Stimulated activated CD8-positive, alpha-beta memory T cell treated with anti-CD3 and anti-CD28 coated beads, Interleukin-7, amount 100 ng/mL, for 4 hours (primary cell): ENCODE measurements around the gene PNMA8C.
"Not testable (repeated sequence)": the region's sequence is repeated elsewhere in the genome, so short reads cannot be mapped to it uniquely, and the experiment has no call there.

Source experiments
- DNase-seq, 2 donors: peaks; one replicate each; pipeline ENCODE4 v3.0.0-alpha.2; 2020; ENCODE audit warnings: low read depth in 2 of 2

Gene PNMA8C

DNA sequence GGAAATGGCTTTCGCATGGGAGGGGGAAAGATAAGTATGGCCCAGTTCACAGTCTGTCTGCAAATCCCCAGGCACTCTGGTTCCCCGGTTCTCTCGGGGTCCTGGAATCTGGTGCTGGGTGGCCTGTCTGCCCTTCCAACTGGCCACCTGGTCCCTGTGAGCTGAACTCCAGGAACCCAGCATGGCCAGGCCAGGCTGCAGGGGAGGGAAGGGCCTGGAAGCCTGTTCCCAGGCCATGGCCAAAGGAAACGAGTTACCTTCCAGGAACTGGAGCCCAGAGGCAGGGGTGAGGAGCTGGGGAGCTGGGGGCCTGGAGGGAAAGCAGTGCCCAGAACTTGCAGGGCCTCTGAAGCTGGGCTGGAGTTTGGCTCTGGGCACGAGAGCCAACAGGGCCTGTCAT is 19.1 kb upstream of the PNMA8C start:
- no peak for DNase-seq

DNA sequence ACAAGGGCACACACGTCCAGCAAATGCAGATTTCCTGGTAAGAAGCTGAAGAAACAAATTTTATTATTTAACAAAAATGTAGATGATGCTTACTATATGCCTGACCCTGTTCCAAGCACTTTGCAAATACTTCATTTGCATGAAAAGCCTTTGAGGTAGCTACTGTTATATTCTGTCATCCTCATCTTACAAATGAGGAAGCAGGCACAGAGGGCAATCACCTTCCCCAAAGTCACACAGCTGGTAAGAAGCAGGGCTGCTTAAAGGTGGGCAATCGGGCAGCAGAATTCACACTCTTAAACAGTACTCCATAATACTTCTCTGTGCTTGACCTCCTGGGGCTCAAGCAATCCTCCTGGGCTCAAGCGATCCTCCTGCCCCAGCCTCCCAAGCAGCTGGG is 18.3 kb upstream of the PNMA8C start:
- DNase-seq = no peak

DNA sequence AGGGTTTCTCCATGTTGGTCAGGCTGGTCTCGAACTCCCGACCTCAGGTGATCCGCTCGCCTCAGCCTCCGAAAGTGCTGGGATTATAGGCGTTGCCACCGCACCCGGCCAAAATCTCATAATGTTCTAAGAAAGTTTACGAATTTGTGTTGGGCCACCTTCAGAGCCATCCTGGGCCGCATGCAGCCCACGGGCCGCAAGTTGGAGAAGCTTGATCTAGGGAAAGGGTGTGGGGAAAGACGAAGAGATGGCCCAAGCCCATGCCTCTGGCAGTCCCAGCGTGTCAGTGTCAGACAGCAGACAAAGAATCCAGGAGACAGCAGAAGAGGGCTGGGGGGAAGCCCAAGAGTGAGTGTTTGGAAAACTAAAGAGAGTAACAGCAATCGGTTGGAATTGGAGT is 17.3 kb upstream of the PNMA8C start:
- DNase-seq = no peak

DNA sequence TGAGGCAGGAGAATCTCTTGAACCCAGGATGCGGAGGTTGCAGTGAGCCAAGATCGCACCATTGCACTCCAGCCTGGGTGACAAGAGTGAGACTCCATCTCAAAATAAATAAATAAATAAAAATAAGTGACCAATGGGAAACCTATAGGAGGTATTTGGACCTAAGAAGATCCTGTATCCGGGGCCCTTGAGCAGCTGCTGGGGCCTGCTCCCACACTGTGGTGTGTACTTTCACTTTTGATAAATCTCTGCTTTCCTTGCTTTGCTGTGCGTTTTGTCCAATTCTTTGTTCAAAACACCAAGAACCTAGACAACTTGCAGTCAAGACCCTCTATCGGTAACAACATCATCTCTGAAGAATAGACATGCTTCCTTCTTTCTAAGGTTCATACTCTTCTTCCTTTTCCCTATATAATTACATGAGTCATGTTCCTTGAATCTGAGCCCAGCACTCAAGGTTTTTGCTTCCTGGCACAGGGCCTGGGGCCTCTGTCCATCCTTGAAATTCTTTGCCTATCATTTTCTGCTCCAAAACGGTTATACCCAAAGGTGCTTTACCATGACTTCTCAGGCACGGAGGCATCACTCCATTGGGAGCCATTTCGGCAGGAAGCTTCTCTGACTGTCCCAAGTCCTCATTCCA is 14.2 kb upstream of the PNMA8C start:
- DNase-seq = no peak

DNA sequence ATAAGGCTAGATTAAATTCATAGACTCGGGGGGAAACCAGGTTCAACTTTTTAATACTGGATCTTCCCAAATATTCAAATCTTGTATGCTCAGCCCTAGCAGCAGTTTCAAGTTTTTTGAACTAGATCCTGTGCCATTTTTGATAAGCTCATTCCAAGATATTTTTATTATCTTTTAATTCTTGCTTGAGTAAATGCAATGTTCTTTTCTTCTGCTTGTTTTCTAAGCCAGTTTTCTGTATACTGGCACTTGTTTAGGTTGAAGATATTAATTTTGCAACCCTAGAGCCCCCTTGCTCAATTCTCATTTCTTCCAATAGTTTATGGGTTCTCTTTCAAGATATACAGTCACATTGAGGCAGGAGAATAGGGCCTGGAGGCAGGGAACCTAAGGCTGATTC is 13.1 kb upstream of the PNMA8C start:
- DNase-seq = no peak

DNA sequence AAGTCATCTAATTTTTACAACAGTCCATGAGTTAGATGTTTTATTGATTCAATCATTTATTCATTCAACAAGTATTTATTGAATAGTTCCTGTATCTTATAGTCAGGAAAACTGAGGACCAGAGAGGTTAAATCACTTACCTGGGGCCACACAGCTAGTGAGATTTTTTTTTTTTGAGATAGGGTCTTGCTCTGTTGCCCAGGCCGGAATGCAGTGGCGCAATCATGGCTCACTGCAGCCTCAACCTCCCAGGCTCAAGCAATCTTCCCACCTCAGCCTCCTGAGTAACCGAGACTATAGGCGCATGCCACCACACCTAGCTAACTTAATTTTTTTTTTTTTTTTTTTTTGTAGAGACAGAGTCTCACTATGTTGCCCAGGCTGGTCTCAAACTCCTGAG is 7.0 kb upstream of the PNMA8C start:
- DNase-seq = not testable (repeated sequence)

DNA sequence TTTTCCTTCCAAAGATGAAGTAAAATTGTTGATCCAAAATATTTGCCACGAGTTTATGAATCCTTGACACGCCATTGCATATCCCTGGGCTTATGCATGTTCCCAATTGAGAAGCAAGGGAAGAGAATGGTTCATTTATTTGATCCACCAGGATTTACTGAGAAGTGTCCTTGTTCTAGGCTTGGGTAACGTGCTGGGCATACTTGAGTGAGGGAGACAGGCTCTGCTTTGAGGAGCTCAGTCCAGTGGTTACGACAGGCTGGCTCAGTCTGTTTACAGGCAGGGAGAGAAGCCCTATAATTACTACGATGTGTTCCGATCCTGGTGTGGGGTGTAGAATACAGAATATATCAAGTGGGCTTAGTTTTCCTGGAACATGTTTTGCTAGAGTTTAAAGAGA is 6.3 kb upstream of the PNMA8C start:
- no peak for DNase-seq

DNA sequence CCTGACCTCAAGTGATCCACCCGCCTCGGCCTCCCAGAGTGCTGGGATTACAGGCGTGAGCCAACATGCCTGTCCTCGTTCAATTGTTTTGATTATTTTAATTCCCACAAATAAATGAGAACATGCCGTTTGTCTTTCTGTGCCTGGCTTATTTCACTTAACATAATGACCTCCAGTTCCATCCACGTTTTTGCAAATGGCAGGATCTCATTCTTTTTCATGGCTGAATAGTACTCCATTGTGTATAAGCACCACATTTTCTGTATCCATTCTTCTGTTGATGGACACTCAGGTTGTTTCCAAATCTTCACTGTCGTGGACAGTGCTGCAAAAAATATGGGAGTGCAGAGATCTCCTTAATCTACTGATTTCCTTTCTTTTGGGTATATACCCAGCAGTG is 4.7 kb upstream of the PNMA8C start:
- not testable (repeated sequence) for DNase-seq

DNA sequence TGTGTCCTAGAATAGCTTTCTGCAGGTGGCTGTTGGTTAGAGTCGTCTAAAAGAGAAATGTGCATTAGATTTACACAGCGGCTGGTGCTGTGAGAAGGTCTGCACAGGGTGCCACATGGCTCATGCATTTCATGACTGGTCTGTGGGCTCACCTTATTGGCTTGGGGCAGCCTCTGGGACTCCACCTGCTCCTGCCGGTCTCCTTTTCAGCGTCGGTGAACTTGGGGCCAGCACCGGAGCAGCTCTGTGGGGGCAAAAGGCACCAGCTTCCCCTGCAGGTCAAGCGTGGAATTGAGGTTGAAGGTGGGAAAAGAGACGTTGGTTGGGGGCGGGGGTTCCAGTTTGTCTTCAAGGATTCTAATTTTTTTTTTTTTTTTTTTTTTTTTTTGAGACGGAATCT is 3.1 kb upstream of the PNMA8C start:
- DNase-seq = no peak

DNA sequence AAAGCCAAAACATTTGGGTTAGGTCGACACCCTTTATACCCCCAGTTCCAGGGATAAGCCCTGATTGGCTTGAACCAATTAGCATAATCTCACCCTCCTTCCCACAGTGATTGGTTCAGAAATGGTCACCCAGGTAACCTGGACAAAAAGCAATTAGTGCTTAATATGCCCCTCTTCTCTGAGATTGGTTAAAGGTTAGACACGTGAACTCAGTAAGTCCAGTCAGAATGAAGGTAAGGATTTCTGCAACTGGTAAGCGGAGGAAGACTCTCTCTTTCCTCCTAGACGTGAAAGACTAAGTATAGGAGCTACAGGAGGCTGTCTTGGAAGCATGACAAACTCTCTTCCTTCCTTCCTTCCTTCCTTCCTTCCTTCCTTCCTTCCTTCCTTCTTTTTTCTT is 1.3 kb upstream of the PNMA8C start:
- DNase-seq = no peak

DNA sequence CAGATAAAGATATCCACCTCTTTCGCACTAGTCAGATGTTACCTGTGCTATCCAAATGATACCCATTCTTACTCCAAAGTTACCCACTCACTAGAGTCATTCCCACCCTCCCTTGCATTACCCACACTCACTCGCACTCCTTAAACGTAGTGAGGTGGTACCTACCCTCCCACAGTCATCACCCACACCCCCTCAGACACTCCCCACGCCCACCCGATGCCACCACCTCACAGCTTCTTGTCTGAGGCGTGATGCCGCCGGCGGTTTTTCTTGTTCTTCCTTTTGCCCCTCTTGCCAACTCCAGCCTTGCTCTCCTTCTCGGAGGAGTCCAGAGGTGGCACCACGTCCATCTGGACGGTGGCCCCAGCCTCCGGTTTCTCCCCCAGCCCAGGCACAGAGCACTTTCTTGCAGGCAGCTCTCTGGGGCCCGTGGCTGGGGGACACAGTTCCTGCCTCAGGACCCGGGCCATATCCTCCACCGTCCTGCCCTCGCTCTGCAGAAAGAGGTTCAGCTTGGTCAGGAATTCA is 1.2 kb downstream of the PNMA8C start:
- no peak for DNase-seq

DNA sequence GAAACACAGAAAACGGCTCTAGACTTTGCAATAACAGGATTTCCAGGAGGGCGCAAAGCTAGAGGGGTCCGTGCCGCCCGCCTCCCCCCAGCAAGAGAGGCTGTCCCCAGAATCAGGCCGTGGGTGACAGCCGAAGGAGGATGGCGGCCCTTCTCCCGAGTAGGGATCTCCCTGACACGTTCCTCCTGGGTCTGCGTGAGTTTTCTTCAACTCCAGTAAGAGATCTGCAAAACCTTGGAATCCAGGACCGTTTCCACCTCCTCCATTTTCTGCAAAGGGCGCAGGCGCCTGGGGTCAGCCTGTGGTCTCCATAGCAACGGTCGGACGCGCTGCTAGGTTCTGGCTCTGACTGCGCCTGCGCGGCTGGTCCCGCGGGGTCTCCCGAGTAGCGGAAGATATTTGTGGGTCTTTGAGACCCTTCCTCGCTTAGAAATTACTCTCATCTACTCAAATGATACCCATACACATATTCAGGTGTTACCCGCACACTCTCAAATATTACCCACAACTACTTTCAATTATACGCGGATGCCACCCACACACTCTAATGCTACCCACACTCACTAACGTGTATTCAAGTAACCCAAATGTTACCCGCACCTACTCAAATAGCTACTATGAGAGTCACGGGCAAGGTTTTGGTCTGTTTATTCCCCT is 2.1 kb downstream of the PNMA8C start:
- DNase-seq = no peak

DNA sequence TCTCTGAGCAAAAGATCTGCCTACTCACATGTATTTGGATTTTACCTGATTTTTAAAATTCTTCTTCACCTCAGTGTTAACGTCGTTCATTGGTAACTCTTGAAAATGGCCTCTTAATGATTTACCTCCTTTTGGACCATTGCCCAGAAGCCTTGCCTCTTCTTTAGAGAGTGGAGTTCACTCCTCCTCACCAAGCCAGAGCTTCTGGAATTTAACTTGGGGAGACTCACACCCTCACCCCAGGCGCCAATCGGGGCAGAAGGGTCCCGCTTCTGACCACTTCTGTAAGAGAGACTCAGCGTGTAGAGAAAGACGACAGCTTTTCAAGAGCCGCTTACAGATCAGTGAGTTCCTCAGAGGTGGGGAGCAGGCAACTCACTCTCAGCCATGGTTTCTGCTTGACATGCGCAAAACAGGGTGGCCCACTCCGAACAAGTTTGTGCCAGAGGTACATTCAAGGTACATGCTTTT is 2.7 kb downstream of the PNMA8C start:
- no peak for DNase-seq

DNA sequence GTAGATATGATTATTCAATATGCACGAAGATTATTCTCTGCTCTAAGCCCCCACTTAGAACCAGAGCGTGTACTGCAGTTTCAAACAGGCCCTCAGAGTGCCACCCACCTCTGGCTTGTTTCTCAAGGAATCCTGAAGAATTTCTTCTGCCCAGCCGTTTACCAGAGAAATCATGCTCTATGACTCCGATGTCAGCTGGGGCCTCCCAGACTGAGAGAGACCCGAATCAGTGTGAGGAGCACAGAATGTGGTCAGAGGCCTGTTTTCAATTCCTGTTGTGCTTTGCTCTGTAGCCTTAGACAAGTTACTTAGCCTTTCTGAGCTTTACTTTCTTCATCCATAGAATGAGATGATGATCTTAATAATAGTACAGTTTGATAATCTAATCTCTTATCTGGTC is 5.5 kb downstream of the PNMA8C start:
- DNase-seq = no peak

DNA sequence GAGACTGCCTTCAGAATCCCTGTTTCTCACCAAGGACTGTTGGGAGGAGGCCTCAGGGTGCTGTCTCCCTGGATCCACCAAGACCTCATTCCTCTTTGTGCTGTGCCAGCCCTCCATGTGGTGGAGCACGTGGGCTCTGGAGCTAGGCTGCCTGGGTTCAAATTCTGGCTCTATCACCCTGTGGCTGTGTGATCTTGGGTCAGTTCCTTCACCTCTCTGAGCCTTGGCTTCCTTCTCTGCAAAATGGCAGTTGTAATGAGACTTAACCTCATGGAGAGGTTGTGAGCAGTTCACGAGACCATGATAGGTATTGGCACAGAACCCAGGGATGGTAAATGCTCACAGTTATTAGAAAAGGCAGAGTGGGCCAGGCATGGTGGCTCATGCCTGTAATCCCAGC is 6.4 kb downstream of the PNMA8C start:
- no peak for DNase-seq

DNA sequence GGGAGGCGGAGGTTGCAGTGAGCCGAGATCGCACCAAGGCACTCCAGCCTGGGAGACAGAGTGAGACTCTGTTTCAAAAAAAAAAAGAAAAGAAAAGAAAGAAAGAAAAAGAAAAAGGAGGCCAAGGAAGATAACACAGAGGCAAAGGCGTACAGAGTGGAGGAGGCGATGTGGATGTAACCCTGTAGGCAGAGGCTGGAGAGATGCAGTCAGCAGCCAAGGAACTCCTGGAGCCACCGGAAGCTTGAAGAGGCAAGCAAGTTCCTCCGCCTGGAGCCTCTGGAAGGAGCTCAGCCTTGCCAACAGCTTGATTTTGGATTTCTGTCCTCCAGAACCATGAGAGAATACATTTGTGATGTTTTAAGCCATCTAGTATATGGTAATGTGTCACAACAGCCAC is 8.7 kb downstream of the PNMA8C start:
- no peak for DNase-seq

DNA sequence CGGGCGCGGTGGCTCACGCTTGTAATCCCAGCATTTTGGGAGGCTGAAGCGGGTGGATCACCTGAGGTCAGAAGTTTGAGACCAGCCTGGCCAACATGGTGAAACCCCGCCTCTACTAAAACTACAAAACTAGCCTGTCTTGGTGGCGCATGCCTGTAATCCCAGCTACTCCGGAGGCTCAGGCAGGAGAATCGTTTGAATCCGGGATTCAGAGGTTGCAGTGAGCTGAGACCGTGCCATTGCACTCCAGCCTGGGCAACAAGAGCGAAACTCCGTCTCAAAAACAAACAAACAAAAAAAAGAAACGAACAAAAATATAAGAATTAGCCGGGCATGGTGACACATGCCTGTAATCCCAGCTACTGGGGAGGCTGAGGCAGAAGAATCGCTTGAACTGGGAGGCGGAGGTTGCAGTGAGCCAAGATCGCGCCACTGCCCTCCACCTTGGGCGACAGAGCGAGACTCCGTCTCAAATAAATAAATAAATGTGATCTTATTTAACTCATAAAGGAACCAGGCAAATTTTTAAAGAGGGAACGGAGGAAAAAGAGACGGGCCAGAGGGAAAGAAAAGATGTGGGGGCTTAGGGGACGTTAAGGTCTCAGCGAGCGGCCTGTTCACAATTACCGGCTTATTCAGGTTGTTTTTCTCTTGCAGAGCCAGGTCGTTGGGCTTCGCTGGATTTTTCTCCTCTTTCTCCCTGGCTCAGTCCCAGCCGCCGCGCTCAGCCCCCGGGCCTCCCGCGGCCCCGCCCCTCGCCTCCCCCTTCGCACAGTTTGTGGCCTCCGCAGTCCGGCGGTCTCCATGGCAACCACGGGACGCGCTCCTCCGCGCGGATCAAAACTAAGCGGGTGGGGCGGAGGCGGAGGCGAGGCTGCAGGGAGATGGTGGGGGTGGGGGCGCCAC is 12.7 kb downstream of the PNMA8C start:
- peak in 1 of 2 donors; percentile 49 for DNase-seq

DNA sequence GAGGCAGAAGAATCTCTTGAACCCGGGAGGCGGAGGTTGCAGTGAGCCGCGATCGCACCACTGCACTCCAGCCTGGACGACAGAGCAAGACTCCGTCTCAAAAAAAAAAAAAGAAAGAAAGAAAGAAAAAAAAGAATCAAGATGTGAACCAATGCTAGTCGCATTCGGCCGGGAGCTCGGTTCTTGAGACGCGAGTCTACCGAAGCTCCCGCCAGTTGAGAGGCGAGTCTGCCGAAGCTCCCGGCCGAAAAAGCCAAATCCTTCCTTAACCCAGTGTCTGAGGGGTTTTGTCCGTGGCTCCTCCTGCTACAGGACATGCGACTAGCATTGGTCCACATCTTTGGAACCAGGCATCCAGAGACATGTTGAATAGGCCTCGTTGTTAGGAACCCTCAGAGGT is 13.8 kb downstream of the PNMA8C start:
- DNase-seq = not testable (repeated sequence)

DNA sequence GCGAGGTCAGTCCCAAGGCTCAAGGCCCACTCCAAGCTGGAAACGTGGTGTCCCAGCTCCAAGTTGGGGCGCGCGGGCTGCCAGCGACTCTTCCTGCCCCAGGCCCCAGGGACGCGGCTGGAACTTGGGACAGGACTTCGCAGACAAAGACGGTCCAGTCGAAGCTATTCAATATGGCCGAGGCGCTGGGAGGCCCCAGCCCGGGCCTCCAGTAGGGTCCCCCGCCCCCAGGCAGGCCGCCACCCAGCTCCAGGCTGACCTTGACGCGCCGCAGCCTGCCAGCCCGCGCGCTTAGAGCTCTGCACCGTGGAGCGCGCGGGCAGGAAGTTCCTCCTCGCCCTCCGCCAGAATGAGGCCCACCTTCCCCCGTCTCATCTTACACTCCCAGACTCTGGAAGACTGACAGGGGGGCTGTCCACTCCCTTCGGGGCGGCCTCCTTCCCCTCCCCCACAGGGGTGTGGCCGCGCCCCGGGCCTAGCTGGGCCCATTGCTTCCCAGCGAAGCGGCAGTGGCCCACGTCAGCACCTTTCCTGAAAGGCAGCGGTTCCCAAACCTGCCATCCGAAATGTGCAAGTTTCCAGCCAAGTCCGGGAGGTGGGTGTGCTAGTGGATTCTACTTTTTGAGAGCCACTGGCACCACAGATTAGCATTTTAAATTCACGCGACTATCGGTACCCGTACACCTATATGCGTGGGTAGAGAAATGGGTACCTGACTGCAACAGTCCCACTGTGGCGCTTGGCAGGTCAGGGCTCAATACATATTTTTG is 15.3 kb downstream of the PNMA8C start, which contains the start of gene CCDC8:
TSS of gene CCDC8 (minus strand) at position 303 of the 770 bp plus-strand sequence. CDS start 754 bp downstream, outside the sequence.
- no peak for DNase-seq

DNA sequence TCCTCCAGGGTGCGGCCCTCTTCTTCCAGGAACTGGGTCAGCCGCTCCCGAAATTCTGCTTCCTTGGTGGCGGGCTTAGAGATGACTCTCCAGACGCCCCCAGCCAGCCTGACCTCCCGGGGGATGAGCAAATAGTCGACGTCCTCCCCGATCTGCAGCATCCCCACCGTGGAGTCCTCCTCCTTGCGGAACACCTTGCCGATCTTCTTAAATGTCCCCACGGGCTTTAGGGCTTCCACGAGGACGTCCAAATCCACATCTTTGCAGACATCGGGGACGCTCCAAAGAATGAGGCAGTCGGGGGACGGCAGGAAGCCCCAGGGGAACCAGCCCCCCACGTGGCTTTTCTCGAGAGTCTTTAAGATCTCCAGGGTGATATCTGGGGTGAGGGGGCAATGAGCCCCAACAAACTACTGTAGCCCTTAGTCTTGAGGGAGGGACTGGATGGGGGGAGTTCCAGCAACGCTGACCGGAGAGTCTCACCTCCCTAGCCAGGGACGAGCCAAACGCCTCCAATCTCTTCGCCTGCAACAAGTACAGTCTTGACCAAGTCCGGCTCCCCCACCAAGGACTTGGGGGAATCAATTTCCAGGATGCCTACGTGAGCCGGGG is 16.0 kb downstream of the PNMA8C start:
- no peak for DNase-seq
